IMR-90 (cell line): ENCODE results near the gene FGD3. TPM values are rescaled to one million over a fixed set of nuclear protein-coding genes. Genes with fewer than 3 reads are reported as not detected.

ENCODE experiments used
- ATAC-seq: fragments of 200-7000 bp; cut with Tn5 transposase; 2 replicates; pipeline ENCODE4 v1.9.1; 2020; ENCODE audit warnings: low read depth, mild to moderate bottlenecking, moderate library complexity
- BruUV-seq: library from RNA; stranded (reverse); fragments of 400-500 nt; replicated peaks from 2 replicates; lab custom pipeline; 2021; lab: Mats Ljungman, UMichigan
- CTCF ChIA-PET: fragments of 300-600 bp; formaldehyde crosslinking; extraction: SDS; loops from one replicate; lab custom pipeline; 2021; ENCODE audit warnings: antibody characterized with exemption; lab: Yijun Ruan, JAX
- POLR2A ChIA-PET: fragments of 300-600 bp; sonication (Branson Sonifier 250); formaldehyde crosslinking; loops from one replicate; lab custom pipeline; 2022; ENCODE audit warnings: antibody characterized with exemption; ENCODE audit not compliant: unreplicated experiment; lab: Charles Lee
- DNase-seq: peaks from one replicate; pipeline ENCODE4 v3.0.0; 2013
- H2AFZ ChIP-seq: replicated peaks from 2 replicates; pipeline ENCODE3; 2013; ENCODE audit warnings: low read length, mild to moderate bottlenecking; ENCODE audit not compliant: poor library complexity
- H2AK5ac ChIP-seq: 2 replicates; pipeline ENCODE4 v1.6.1; 2013; ENCODE audit warnings: low read depth, low read length, inconsistent platforms
- H2AK9ac ChIP-seq: replicated peaks from 2 replicates; pipeline ENCODE3; 2013; ENCODE audit warnings: mild to moderate bottlenecking, low read depth, low read length, moderate library complexity; ENCODE audit not compliant: poor library complexity
- H2BK120ac ChIP-seq: 2 replicates; pipeline ENCODE4 v1.6.1; 2013; ENCODE audit warnings: low read depth, low read length, inconsistent platforms
- H2BK15ac ChIP-seq: 3 replicates; pipeline ENCODE4 v1.6.1; 2013; ENCODE audit warnings: low read depth, low read length, inconsistent platforms
- H2BK20ac ChIP-seq: 2 replicates; pipeline ENCODE4 v1.6.1; 2013; ENCODE audit warnings: low read depth, mild to moderate bottlenecking, inconsistent platforms, low read length, moderate library complexity
- H2BK5ac ChIP-seq: 2 replicates; pipeline ENCODE4 v1.6.1; 2013; ENCODE audit warnings: mild to moderate bottlenecking, low read depth, low read length, inconsistent platforms; ENCODE audit not compliant: poor library complexity, severe bottlenecking
- H3K14ac ChIP-seq: replicated peaks from 2 replicates; pipeline ENCODE4 v1.6.1; 2013; ENCODE audit warnings: low read depth, low read length, inconsistent platforms
- H3K18ac ChIP-seq: 2 replicates; pipeline ENCODE4 v1.6.1; 2013; ENCODE audit warnings: low read depth, low read length, control low read depth
- H3K23ac ChIP-seq: 2 replicates; pipeline ENCODE4 v1.6.1; 2013; ENCODE audit warnings: low read depth, low read length, inconsistent platforms
- H3K27ac ChIP-seq: 2 replicates; pipeline ENCODE4 v1.5.1; 2013; ENCODE audit warnings: mild to moderate bottlenecking, control low read depth, low read length; ENCODE audit not compliant: insufficient read depth
- H3K27me3 ChIP-seq: 2 replicates; pipeline ENCODE4 v1.6.1; 2013; ENCODE audit warnings: low read length; ENCODE audit not compliant: control insufficient read depth, insufficient read depth
- H3K36me3 ChIP-seq: 2 replicates; pipeline ENCODE4 v1.6.1; 2013; ENCODE audit warnings: low read length, mixed read lengths; ENCODE audit not compliant: control insufficient read depth, insufficient read depth
- H3K4ac ChIP-seq: 2 replicates; pipeline ENCODE4 v1.6.1; 2013; ENCODE audit warnings: low read depth, low read length, inconsistent platforms
- H3K4me1 ChIP-seq: 2 replicates; pipeline ENCODE4 v1.6.1; 2013; ENCODE audit warnings: low read length, mixed read lengths; ENCODE audit not compliant: control insufficient read depth, insufficient read depth
- H3K4me2 ChIP-seq: 2 replicates; pipeline ENCODE4 v1.6.1; 2013; ENCODE audit warnings: low read depth, mild to moderate bottlenecking, control low read depth, low read length, moderate library complexity
- H3K4me3 ChIP-seq: 2 replicates; pipeline ENCODE4 v1.5.1; 2013; ENCODE audit warnings: low read depth, mild to moderate bottlenecking, control low read depth, low read length, moderate library complexity; ENCODE audit not compliant: insufficient read depth
- H3K56ac ChIP-seq: 2 replicates; pipeline ENCODE4 v1.6.1; 2013; ENCODE audit warnings: low read length, inconsistent platforms; ENCODE audit not compliant: insufficient read depth; ENCODE audit errors: extremely low read depth
- H3K79me1 ChIP-seq, 2 experiments: 2 replicates each; pipeline ENCODE4 v1.6.1; 2013; ENCODE audit warnings: low read length in 2 of 2, inconsistent platforms in 1 of 2, low read depth in 1 of 2
- H3K9ac ChIP-seq: 2 replicates; pipeline ENCODE4 v1.6.1; 2013; ENCODE audit warnings: low read depth, low read length, control low read depth
- H3K9me1 ChIP-seq: 2 replicates; pipeline ENCODE4 v1.6.1; 2013; ENCODE audit warnings: low read length, inconsistent platforms; ENCODE audit not compliant: insufficient read depth
- H3K9me3 ChIP-seq: 2 replicates; pipeline ENCODE4 v1.6.1; 2013; ENCODE audit warnings: low read length; ENCODE audit not compliant: control insufficient read depth, insufficient read depth
- H4K20me1 ChIP-seq: 2 replicates; pipeline ENCODE4 v1.6.1; 2013; ENCODE audit warnings: low read length, inconsistent platforms; ENCODE audit not compliant: insufficient read depth
- H4K5ac ChIP-seq: 2 replicates; pipeline ENCODE4 v1.6.1; 2013; ENCODE audit warnings: mild to moderate bottlenecking, low read depth, low read length, control low read depth
- H4K8ac ChIP-seq, 2 experiments: 2 replicates each; pipeline ENCODE4 v1.6.1; 2013; ENCODE audit warnings: low read depth in 2 of 2, low read length in 2 of 2, control low read depth in 1 of 2, inconsistent platforms in 1 of 2
- H4K91ac ChIP-seq: 2 replicates; pipeline ENCODE4 v1.6.1; 2013; ENCODE audit warnings: low read depth, low read length, inconsistent platforms; ENCODE audit not compliant: insufficient read depth
- BHLHE40 ChIP-seq: fragments of 150-350 bp; IDR thresholded peaks from 2 replicates; pipeline ENCODE4 v1.6.1; 2016; ENCODE audit warnings: mild to moderate bottlenecking, low read depth, low read length
- CEBPB ChIP-seq: IDR thresholded peaks from 2 replicates; pipeline ENCODE4 v1.6.1; 2012; ENCODE audit warnings: low read depth, low read length, improper control_type of control experiment
- CHD1 ChIP-seq: IDR thresholded peaks from 2 replicates; pipeline ENCODE4 v1.6.1; 2012; ENCODE audit warnings: low read depth, low read length, improper control_type of control experiment
- CTCF ChIP-seq: conservative IDR thresholded peaks from 2 replicates; pipeline ENCODE4 v1.5.1; 2012; ENCODE audit warnings: mild to moderate bottlenecking, low read depth, low read length, improper control_type of control experiment
- ELK1 ChIP-seq: fragments of 150-350 bp; IDR thresholded peaks from 2 replicates; pipeline ENCODE4 v1.6.1; 2016; ENCODE audit warnings: low read depth, mild to moderate bottlenecking, low read length, moderate library complexity, borderline replicate concordance
- FOS ChIP-seq: fragments of 150-350 bp; IDR thresholded peaks from 2 replicates; pipeline ENCODE4 v1.6.1; 2016; ENCODE audit warnings: low read depth, low read length
- MAFK ChIP-seq: IDR thresholded peaks from 2 replicates; pipeline ENCODE4 v1.6.1; 2012; ENCODE audit warnings: low read depth, low read length, improper control_type of control experiment
- MAZ ChIP-seq: IDR thresholded peaks from 2 replicates; pipeline ENCODE4 v1.6.1; 2012; ENCODE audit warnings: low read depth, mild to moderate bottlenecking, low read length, improper control_type of control experiment, moderate library complexity, borderline replicate concordance
- MXI1 ChIP-seq: IDR thresholded peaks from 2 replicates; pipeline ENCODE4 v1.6.1; 2012; ENCODE audit warnings: low read depth, mild to moderate bottlenecking, low read length, moderate library complexity, borderline replicate concordance
- NFE2L2 ChIP-seq: fragments of 150-350 bp; IDR thresholded peaks from 2 replicates; pipeline ENCODE4 v1.6.1; 2016; ENCODE audit warnings: low read depth, mild to moderate bottlenecking, low read length
- POLR2A ChIP-seq: IDR thresholded peaks from 2 replicates; pipeline ENCODE4 v1.6.1; 2012; ENCODE audit warnings: mild to moderate bottlenecking, low read depth, low read length
- RAD21 ChIP-seq: IDR thresholded peaks from 2 replicates; pipeline ENCODE4 v1.6.1; 2012; ENCODE audit warnings: low read length, improper control_type of control experiment
- RCOR1 ChIP-seq: IDR thresholded peaks from 2 replicates; pipeline ENCODE4 v1.6.1; 2012; ENCODE audit warnings: mild to moderate bottlenecking, low read length, improper control_type of control experiment; ENCODE audit not compliant: insufficient replicate concordance
- RFX5 ChIP-seq: IDR thresholded peaks from 2 replicates; pipeline ENCODE4 v1.8.0; 2012; ENCODE audit warnings: low read depth, mild to moderate bottlenecking, low read length, moderate library complexity
- SMC3 ChIP-seq: fragments of 150-350 bp; IDR thresholded peaks from 2 replicates; pipeline ENCODE4 v1.6.1; 2016; ENCODE audit warnings: low read depth, mild to moderate bottlenecking, antibody characterized with exemption, low read length, moderate library complexity
- USF2 ChIP-seq: fragments of 150-350 bp; IDR thresholded peaks from 2 replicates; pipeline ENCODE4 v1.6.1; 2017; ENCODE audit warnings: mild to moderate bottlenecking, antibody characterized with exemption, low read length, low read depth
- WGBS, 2 experiments: methylation state at CpG; one replicate each; pipeline versions ENCODE4 v1.1.5 to v1.1.7; 2013; ENCODE audit warnings: missing lambda C conversion rate in 2 of 2; ENCODE audit not compliant: insufficient read length in 1 of 2; ENCODE audit errors: extremely low coverage in 2 of 2; 5-methylcytosine and 5-hydroxymethylcytosine counted together
- dilution Hi-C: fragments of 300-500 bp; cut with HindIII; formaldehyde crosslinking; loops from one replicate; pipeline ENCODE4 v1.14.3; 2018; ENCODE audit warnings: low sequenced_read_pairs; ENCODE audit not compliant: unreplicated experiment
- in situ Hi-C: fragments of 300-500 bp; cut with MboI; formaldehyde crosslinking; loops from 3 replicates; pipeline ENCODE4 v1.14.3; 2019; ENCODE audit warnings: low sequenced_read_pairs, inconsistent platforms, mixed read lengths
- intact Hi-C: fragments of 100-400 bp; cut with micrococcal nuclease; formaldehyde crosslinking; loops from 2 replicates; pipeline ENCODE4 v1.10.0; 2022
- polyA plus RNA-seq, 3 experiments: library from polyadenylated mRNA; depleted of rRNA; stranded (reverse); fragments of >200 nt; gene quantifications; 2 replicates each; pipeline ENCODE4 v1.2.3, GENCODE V29; 2012; ENCODE audit warnings: low replicate concordance in 1 of 3
- total RNA-seq: library from RNA; depleted of rRNA; stranded (reverse); fragments of >200 nt; gene quantifications from 2 replicates; pipeline ENCODE4 v1.2.3, GENCODE V29; 2012

The FGD3 gene
- total and polyA plus RNA-seq, 2 of the 4 experiments (the other 2 are of a cell fraction): not detected

DNA sequence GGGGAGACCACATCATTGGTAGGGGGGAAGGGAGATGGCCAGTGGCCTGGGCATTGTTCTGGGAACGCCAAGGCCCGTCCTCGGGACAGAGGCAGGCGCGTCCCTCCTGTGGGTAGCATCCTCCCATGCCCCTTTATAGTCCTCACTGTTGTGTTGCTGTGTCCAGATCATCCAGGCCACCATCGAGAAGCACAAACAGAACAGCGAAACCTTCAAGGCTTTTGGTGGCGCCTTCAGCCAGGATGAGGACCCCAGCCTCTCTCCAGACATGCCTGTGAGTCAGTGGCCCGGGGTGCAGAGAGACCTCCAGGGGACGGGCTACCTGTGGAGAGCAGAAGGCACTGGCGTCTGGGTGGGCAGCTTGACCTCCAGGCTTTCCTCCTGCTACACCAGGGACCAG lies 72.8 kb downstream of the FGD3 start:
- DNase-seq (no peak), ATAC-seq (no peak)
- Histone ChIP-seq H3K14ac (no peak overlapping the region), H2AK9ac (no peak overlapping the region), H3K79me1 (no peaks in the 10 kb centered on the region), H4K5ac (no peak overlapping the region), H2BK15ac (no peak overlapping the region), H3K27ac (no peak overlapping the region), H2BK120ac (no peak overlapping the region), H3K9ac (no peak overlapping the region), H3K27me3 (peaks cover 10% of the 10 kb centered on the region), H3K56ac (no peak overlapping the region), H4K91ac (no peak overlapping the region), H2BK5ac (no peak overlapping the region), H3K9me3 (no peaks in the 10 kb centered on the region), H4K20me1 (no peaks in the 10 kb centered on the region), H3K18ac (no peak overlapping the region), H3K36me3 (no peaks in the 10 kb centered on the region), H3K4me3 (no peak overlapping the region), H2BK20ac (no peak overlapping the region), H4K8ac (no peak overlapping the region), H3K4me2 (no peak overlapping the region), H3K23ac (no peak overlapping the region), H2AK5ac (no peak overlapping the region), H3K9me1 (no peaks in the 10 kb centered on the region), H3K4ac (no peak overlapping the region), H3K4me1 (no peaks in the 10 kb centered on the region), H2AFZ (peak overlapping the region; percentile 56)
- ChIA-PET POLR2A (no interaction called here), CTCF (no interaction called here)
- dilution Hi-C loops: no loop called here
- intact Hi-C loops: no loop called here
- BruUV-seq: no TSS peak
- TF ChIP-seq NFE2L2 (no peak), MAFK (no peak), MAZ (no peak), RCOR1 (no peak), ELK1 (no peak), BHLHE40 (no peak), POLR2A (no peak), RFX5 (no peak), MXI1 (no peak), FOS (no peak), RAD21 (no peak), CTCF (no peak), CEBPB (no peak), CHD1 (no peak), USF2 (no peak), SMC3 (no peak)
- in situ Hi-C loops: loop anchor here (25.0 kb wide), 1 partner anchor 292 kb away; no protein-coding TSS in a partner anchor
- WGBS, 2 experiments: 41% methylated on average over 3 of the region's 11 CpGs; no CpG with 5 or more reads in 1 of the 2 experiments
